Medulla oblongata (tissue), 1 donor: ENCODE results near the gene CPA5.

Source experiments
- DNase-seq: peaks from one replicate; pipeline ENCODE4 v3.0.0-alpha.2; 2015; ENCODE audit errors: extremely low spot score

Gene CPA5

GRCh38 chr7:130377178-130377577 is 32.6 kb downstream of the CPA5 start:
- no peak for DNase-seq

- DNase-seq = no peak
Measured at GRCh38 chr7:130379019-130379418, 34.4 kb downstream of the CPA5 start.

- no peak for DNase-seq
Measured at GRCh38 chr7:130379532-130379920, 34.9 kb downstream of the CPA5 start.

- DNase-seq = no peak
Measured at GRCh38 chr7:130379921-130380860, 35.6 kb downstream of the CPA5 start, which contains the start of gene CPA1. CPA1 (plus strand) TSS chr7:130380494; CDS start chr7:130380521, 27 bp downstream.

GRCh38 chr7:130380861-130381455 is 36.3 kb downstream of the CPA5 start:
- DNase-seq = no peak

- DNase-seq = no peak
Measured at GRCh38 chr7:130381468-130382312, 37.1 kb downstream of the CPA5 start.

- no peak for DNase-seq
Measured at GRCh38 chr7:130383187-130383980, 38.8 kb downstream of the CPA5 start.

- DNase-seq = no peak
Measured at GRCh38 chr7:130384371-130384801, 39.8 kb downstream of the CPA5 start.

- no peak for DNase-seq
Measured at GRCh38 chr7:130384841-130385599, 40.4 kb downstream of the CPA5 start.

GRCh38 chr7:130385600-130386066 is 41.0 kb downstream of the CPA5 start:
- no peak for DNase-seq

GRCh38 chr7:130386876-130387275 is 42.3 kb downstream of the CPA5 start:
- no peak for DNase-seq

- no peak for DNase-seq
Measured at GRCh38 chr7:130387306-130387627, 42.7 kb downstream of the CPA5 start.

GRCh38 chr7:130387628-130388403 is 43.2 kb downstream of the CPA5 start:
- DNase-seq = no peak

- DNase-seq = no peak
Measured at GRCh38 chr7:130388671-130389070, 44.1 kb downstream of the CPA5 start.

GRCh38 chr7:130390486-130390885 is 45.9 kb downstream of the CPA5 start:
- no peak for DNase-seq

GRCh38 chr7:130393101-130393561 is 48.5 kb downstream of the CPA5 start:
- DNase-seq = no peak

GRCh38 chr7:130393841-130394411 is 49.3 kb downstream of the CPA5 start:
- DNase-seq = no peak

- no peak for DNase-seq
Measured at GRCh38 chr7:130394421-130395195, 50.0 kb downstream of the CPA5 start.
